HUES6 (cell line): Measurements from ENCODE around the gene CATSPERD.

Source experiments
- H3K27ac ChIP-seq: 2 replicates; pipeline ENCODE4 v1.7.0; 2013; ENCODE audit warnings: low read depth, mild to moderate bottlenecking, low read length, inconsistent platforms
- H3K27me3 ChIP-seq: 2 replicates; pipeline ENCODE4 v1.6.1; 2013; ENCODE audit warnings: low read length; ENCODE audit not compliant: control insufficient read depth, insufficient read depth
- H3K36me3 ChIP-seq: 2 replicates; pipeline ENCODE4 v1.6.1; 2013; ENCODE audit warnings: low read length; ENCODE audit not compliant: control insufficient read depth, insufficient read depth
- H3K4me1 ChIP-seq: 2 replicates; pipeline ENCODE4 v1.6.1; 2013; ENCODE audit warnings: low read length; ENCODE audit not compliant: control insufficient read depth, insufficient read depth
- H3K4me3 ChIP-seq: 2 replicates; pipeline ENCODE4 v1.5.1; 2013; ENCODE audit warnings: low read depth, low read length
- H3K9ac ChIP-seq: one replicate; pipeline ENCODE4 v1.6.1; 2013; ENCODE audit warnings: mild to moderate bottlenecking, low read length
- H3K9me3 ChIP-seq: 2 replicates; pipeline ENCODE4 v1.6.1; 2013; ENCODE audit warnings: low read depth, low read length; ENCODE audit not compliant: control insufficient read depth, insufficient read depth

The CATSPERD gene

GRCh38 chr19:5782322-5782721, 61.9 kb downstream of the CATSPERD start:
- Histone ChIP-seq H3K27ac (no peak overlapping the region), H3K36me3 (peaks cover 40% of the 10 kb centered on the region), H3K4me1 (no peaks in the 10 kb centered on the region), H3K4me3 (no peak overlapping the region), H3K27me3 (no peaks in the 10 kb centered on the region), H3K9ac (no peak overlapping the region), H3K9me3 (no peaks in the 10 kb centered on the region)

DNA sequence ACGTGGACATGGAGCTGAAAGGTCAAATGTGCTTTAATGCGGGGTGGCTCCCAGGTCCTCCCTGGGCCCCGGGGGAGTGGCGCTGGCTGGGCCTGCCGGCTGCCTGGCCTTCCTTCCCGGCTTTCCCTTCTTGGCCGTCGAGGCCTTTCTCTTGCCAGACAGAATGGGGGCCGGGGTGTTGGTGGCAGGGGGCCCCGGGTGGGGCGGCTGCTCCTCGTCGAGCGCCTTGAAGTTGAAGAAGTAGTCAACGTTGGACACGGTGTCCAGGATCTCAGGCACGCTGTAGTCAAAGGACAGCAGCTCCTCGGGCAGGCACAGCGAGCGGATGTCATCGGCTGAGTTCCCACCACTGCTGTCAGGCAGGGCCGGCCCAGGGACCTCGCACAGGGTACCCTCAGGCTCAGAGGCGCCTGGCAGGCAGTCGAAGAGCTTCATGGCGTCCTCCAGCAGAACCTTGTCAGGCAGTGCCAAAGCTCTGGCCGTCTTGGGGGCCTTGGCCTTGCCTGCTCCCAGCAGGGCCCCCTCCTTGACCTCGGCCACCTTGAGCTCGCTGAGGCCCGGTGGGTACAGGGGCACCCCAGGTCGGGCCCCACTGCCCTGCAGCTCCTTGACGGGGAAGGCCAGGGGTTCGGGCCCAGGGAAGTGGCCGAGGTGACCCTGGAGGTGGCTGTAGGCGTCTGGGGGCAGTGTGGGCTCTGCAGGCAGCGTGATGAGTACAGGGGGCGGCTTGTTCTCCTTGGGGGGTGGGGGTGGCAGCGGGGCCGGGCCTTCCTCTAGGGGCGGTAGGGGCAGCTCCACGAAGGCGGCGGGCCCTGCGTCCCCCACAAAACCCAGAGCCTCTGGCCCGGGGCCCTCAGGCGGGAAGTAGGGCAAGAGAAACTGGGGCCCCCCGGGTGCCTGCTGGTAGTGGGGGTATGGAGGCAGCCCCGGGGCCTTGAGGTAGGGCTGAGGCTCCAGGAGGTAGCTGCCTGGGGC, 62.8 kb downstream of the CATSPERD start:
- Histone ChIP-seq H3K36me3 (peaks cover 49% of the 10 kb centered on the region), H3K27ac (no peak overlapping the region), H3K4me1 (no peaks in the 10 kb centered on the region), H3K9me3 (no peaks in the 10 kb centered on the region), H3K27me3 (no peaks in the 10 kb centered on the region), H3K9ac (no peak overlapping the region), H3K4me3 (no peak overlapping the region)

DNA sequence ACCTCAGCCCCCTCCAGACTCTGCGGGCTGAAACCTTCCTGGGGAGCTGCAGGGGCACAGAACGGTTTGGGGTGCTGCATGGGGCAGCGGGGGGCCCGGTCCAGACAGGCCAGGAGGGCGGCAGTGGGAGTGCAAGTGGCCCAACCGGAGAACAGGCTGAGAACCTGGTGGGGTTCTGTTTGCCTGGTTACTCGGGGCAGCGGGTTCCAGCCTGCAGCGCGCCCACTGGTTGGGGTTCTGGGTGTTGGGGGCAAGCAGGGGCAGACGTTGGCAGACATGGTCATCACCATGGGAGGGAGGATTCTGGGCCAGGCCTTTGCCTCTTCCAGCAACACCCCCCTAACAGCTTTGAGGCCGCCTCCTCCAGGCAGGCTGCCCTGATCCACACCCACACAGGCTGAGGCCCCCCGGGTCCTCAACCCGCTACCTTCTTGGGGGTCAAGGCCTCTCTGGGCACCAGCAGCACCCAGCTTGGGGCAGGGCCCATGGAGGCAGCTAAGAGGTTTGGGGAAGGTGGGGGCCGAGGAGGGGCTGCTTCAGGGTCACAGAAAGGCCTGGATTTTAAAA, 64.2 kb downstream of the CATSPERD start, which contains the start of gene PRR22:
Gene PRR22, minus strand, starts transcription at position 166 of the 567 bp plus-strand sequence. Its CDS starts 86 bp downstream, at position 80.
- Histone ChIP-seq H3K36me3 (peaks cover 62% of the 10 kb centered on the region), H3K27me3 (no peaks in the 10 kb centered on the region)

GRCh38 chr19:5785423-5785822, 65.0 kb downstream of the CATSPERD start:
- Histone ChIP-seq H3K27me3 (no peaks in the 10 kb centered on the region), H3K9ac (no peak overlapping the region), H3K36me3 (peaks cover 67% of the 10 kb centered on the region), H3K9me3 (no peaks in the 10 kb centered on the region), H3K27ac (no peak overlapping the region), H3K4me3 (no peak overlapping the region), H3K4me1 (no peaks in the 10 kb centered on the region)

More for the DNA sequence above, 64.2 kb downstream of the CATSPERD start, which contains the start of gene PRR22:
- no peak within 1 kb of the TSS for H3K27ac ChIP-seq
- H3K4me1 ChIP-seq, result no peaks in the 10 kb centered on the region
- H3K4me3 ChIP-seq, result no peak within 1 kb of the TSS
- H3K9me3 ChIP-seq, result no peaks in the 10 kb centered on the region
- no peak within 1 kb of the TSS for H3K9ac ChIP-seq

DNA sequence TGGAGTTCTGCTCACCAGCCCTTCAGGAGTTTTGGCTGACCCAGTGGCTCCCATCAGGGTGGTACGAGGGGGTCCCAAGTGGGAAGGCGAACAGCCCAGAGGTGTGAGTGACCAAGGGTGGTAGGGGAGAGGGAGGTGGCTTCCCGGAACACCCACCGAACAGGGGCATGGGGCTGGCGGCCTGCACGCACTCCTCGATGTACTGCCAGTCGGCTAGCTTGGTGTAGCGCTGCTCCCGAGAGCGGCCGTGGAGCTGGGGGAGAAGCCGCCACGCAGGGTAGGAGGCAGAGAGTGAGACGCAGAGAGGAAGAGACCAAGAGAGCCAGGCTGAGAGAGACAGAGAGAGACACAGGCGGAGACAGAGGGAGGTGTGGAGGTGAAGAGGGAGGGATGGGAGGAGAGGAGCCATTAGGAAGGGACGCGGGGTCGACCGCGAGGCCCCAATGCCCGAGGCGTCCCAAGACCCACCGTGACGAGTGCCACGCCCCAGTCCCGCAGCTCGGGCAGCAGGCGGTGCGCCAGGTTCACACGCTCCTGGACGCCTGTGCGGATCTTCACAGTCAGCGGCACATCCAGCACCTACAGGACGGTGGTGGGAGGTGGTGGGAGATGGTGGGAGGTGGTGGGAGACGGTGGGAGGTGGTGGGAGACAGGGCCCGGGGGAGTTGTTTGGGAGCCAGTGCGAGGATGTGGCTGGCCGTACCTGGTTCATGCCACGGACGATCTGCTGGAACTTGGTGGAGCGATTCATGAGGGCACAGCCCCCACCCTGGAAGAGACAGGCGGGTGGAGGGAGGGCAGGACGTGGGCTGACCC, 66.4 kb downstream of the CATSPERD start:
- no peak overlapping the region for H3K9ac ChIP-seq
- peaks cover 67% of the 10 kb centered on the region for H3K36me3 ChIP-seq

GRCh38 chr19:5787409-5788182, 67.2 kb downstream of the CATSPERD start:
- Histone ChIP-seq H3K9ac (no peak overlapping the region), H3K4me3 (no peak overlapping the region), H3K4me1 (no peaks in the 10 kb centered on the region), H3K27me3 (no peaks in the 10 kb centered on the region), H3K9me3 (no peaks in the 10 kb centered on the region), H3K27ac (no peak overlapping the region), H3K36me3 (peaks cover 64% of the 10 kb centered on the region)

More for the DNA sequence above, 66.4 kb downstream of the CATSPERD start:
- Histone ChIP-seq H3K9me3 (no peaks in the 10 kb centered on the region), H3K27ac (no peak overlapping the region), H3K4me3 (no peak overlapping the region), H3K27me3 (no peaks in the 10 kb centered on the region), H3K4me1 (no peaks in the 10 kb centered on the region)

GRCh38 chr19:5788422-5788821, 68.0 kb downstream of the CATSPERD start:
- no peak overlapping the region for H3K9ac ChIP-seq
- no peak overlapping the region for H3K27ac ChIP-seq
- H3K9me3 ChIP-seq, result no peaks in the 10 kb centered on the region
- peaks cover 60% of the 10 kb centered on the region for H3K36me3 ChIP-seq
- no peaks in the 10 kb centered on the region for H3K4me1 ChIP-seq
- no peaks in the 10 kb centered on the region for H3K27me3 ChIP-seq
- H3K4me3 ChIP-seq, result no peak overlapping the region

GRCh38 chr19:5789351-5789761, 68.9 kb downstream of the CATSPERD start:
- H3K27ac ChIP-seq, result no peak overlapping the region
- no peak overlapping the region for H3K9ac ChIP-seq
- no peaks in the 10 kb centered on the region for H3K27me3 ChIP-seq
- no peaks in the 10 kb centered on the region for H3K4me1 ChIP-seq
- no peak overlapping the region for H3K4me3 ChIP-seq
- H3K9me3 ChIP-seq, result no peaks in the 10 kb centered on the region
- H3K36me3 ChIP-seq, result peaks cover 56% of the 10 kb centered on the region

GRCh38 chr19:5789886-5790558, 69.6 kb downstream of the CATSPERD start:
- Histone ChIP-seq H3K36me3 (peaks cover 50% of the 10 kb centered on the region), H3K27ac (no peak overlapping the region), H3K9ac (no peak overlapping the region)

More at GRCh38 chr19:5789886-5790558, 69.6 kb downstream of the CATSPERD start:
- no peaks in the 10 kb centered on the region for H3K9me3 ChIP-seq
- peak overlapping the region; percentile 78 for H3K4me3 ChIP-seq
- no peaks in the 10 kb centered on the region for H3K4me1 ChIP-seq
- H3K27me3 ChIP-seq, result no peaks in the 10 kb centered on the region
